Measurements from ENCODE around the gene GSK3B.

Gene GSK3B

GRCh38 chr3:120088622-120089021 lies 5.6 kb downstream of the GSK3B start:
- no peak overlapping the region for H3K27ac ChIP-seq
- no peak for TF ChIP-seq CTCF (conservative IDR thresholded peaks at IDR 0.05)

- no peak overlapping the region for H3K27ac ChIP-seq
Measured at GRCh38 chr3:120081719-120082118, 12.5 kb downstream of the GSK3B start.

GRCh38 chr3:120080836-120081235 lies 13.4 kb downstream of the GSK3B start:
- H3K27ac ChIP-seq: no peak overlapping the region
- no peak for TF ChIP-seq CTCF (conservative IDR thresholded peaks at IDR 0.05)

More at GRCh38 chr3:120081719-120082118, 12.5 kb downstream of the GSK3B start:
- no peak for TF ChIP-seq CTCF (conservative IDR thresholded peaks at IDR 0.05)

GRCh38 chr3:120077731-120078130 lies 16.5 kb downstream of the GSK3B start:
- TF ChIP-seq CTCF (conservative IDR thresholded peaks at IDR 0.05): no peak
- no peak overlapping the region for H3K27ac ChIP-seq

- H3K27ac ChIP-seq: no peak overlapping the region
- peak; percentile 43 for TF ChIP-seq CTCF (conservative IDR thresholded peaks at IDR 0.05)
Measured at GRCh38 chr3:120072867-120073525, 21.3 kb downstream of the GSK3B start.

GRCh38 chr3:120071259-120071658 lies 23.0 kb downstream of the GSK3B start:
- no peak for TF ChIP-seq CTCF (conservative IDR thresholded peaks at IDR 0.05)
- peak overlapping the region; percentile 3; the same call in 1 of the 2 replicates for H3K27ac ChIP-seq

GRCh38 chr3:120070263-120070981 lies 23.8 kb downstream of the GSK3B start:
- no peak for TF ChIP-seq CTCF (conservative IDR thresholded peaks at IDR 0.05)
- peak overlapping the region; percentile 3; the same call in 1 of the 2 replicates for H3K27ac ChIP-seq

Measured in VCaP (cell line).